Loucy (cell line): ENCODE measurements around the gene KAT2A.
A peak's percentile ranks its signal among the peaks of the same experiment; 100 is the strongest.

Source experiments
- EZH2phosphoT487 ChIP-seq: fragments of 200-600 bp; IDR thresholded peaks from 2 replicates; pipeline ENCODE4 v1.6.1; 2018; ENCODE audit warnings: antibody characterized with exemption, mild to moderate bottlenecking, moderate library complexity, borderline replicate concordance
- TF ChIP-seq, protein P1 (sequence below): fragments of 200-600 bp; sonication (generic); conservative IDR thresholded peaks from 2 replicates; pipeline ENCODE4 v1.5.1; 2014; ENCODE audit warnings: mild to moderate bottlenecking, antibody characterized with exemption, low read length

DNA sequence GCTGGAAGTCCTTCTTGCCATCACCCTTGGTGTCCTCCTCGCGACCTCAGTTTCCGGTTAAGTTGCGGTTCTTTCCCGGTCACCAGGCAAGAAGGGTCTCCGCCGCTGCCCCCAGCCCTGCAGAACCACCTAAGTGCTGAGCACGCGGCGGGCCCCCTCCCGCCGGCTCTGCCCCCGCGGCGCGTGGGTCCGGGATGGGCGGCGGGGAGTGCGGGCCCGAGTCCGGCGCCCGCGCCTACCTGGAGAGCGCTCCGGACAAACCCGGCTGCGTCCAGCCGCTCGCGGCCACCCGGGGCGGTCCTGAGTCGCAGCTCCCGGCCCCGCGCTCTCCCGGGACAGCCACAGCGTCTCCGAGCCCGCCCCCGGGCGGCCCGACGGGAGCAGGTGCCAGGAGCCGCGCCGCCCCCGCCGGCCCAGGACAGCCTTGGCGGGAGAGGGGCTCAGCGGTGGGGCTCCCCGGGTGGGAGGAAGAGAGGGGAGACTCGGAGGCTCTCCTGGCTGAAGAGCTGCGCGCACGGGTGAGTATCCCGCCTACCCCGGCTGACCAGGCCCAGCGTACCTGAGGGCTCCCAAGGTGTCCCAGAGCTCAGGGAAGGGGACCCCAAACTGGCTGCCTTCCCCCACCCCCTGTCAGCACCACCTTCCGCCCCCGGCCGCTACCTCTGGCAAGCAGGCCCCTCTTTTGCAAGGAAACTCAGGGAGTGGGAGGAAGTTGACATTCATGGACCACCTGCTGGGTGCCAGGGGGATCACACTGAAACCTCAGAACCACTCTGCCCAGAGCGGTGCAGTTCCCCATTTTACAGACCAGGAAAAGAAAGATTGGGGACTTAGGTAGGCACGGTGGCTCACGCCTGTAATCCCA lies 48.6 kb downstream of the KAT2A start:
- TF ChIP-seq, protein P1, sequence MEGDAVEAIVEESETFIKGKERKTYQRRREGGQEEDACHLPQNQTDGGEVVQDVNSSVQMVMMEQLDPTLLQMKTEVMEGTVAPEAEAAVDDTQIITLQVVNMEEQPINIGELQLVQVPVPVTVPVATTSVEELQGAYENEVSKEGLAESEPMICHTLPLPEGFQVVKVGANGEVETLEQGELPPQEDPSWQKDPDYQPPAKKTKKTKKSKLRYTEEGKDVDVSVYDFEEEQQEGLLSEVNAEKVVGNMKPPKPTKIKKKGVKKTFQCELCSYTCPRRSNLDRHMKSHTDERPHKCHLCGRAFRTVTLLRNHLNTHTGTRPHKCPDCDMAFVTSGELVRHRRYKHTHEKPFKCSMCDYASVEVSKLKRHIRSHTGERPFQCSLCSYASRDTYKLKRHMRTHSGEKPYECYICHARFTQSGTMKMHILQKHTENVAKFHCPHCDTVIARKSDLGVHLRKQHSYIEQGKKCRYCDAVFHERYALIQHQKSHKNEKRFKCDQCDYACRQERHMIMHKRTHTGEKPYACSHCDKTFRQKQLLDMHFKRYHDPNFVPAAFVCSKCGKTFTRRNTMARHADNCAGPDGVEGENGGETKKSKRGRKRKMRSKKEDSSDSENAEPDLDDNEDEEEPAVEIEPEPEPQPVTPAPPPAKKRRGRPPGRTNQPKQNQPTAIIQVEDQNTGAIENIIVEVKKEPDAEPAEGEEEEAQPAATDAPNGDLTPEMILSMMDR, result peak; percentile 34; the same call in 1 of the 2 replicates
- TF ChIP-seq EZH2phosphoT487, result no peak
